Keratinocyte (primary cell): ENCODE results near the gene IFI27L2. TPM values are rescaled to one million over a fixed set of nuclear protein-coding genes. Genes with fewer than 3 reads are reported as not detected.

Experiments
- DNase-seq: peaks from one replicate; pipeline ENCODE4 v3.0.0-alpha.2; 2011; ENCODE audit warnings: low read depth, missing footprints, low spot score
- FAIRE-seq: peaks from 2 replicates; lab custom pipeline; 2011; peaks lifted over from hg19 to GRCh38; lab: Jason Lieb, UNC
- H2AFZ ChIP-seq: 2 replicates; pipeline ENCODE4 v1.6.0; 2012; ENCODE audit warnings: low read length, control low read depth, inconsistent platforms; ENCODE audit not compliant: control insufficient read depth
- H3K27ac ChIP-seq: 2 replicates; pipeline ENCODE4 v1.5.1; 2011; ENCODE audit warnings: low read length; ENCODE audit not compliant: control insufficient read depth, insufficient read depth
- H3K27me3 ChIP-seq: 3 replicates; pipeline ENCODE4 v1.6.0; 2011; ENCODE audit warnings: low read length; ENCODE audit not compliant: control insufficient read depth, insufficient read depth; ENCODE audit errors: extremely low read depth
- H3K36me3 ChIP-seq, 2 experiments: 2 replicates in 1 of 2; 3 replicates in 1 of 2; pipeline ENCODE4 v1.5.1; 2011; ENCODE audit warnings: low read length in 2 of 2, mild to moderate bottlenecking in 1 of 2; ENCODE audit not compliant: control insufficient read depth in 2 of 2, insufficient read depth in 2 of 2; ENCODE audit errors: extremely low read depth in 1 of 2
- H3K4me1 ChIP-seq: 3 replicates; pipeline ENCODE4 v1.5.1; 2011; ENCODE audit warnings: low read length; ENCODE audit not compliant: control insufficient read depth, insufficient read depth; ENCODE audit errors: extremely low read depth
- H3K4me2 ChIP-seq: 3 replicates; pipeline ENCODE4 v1.6.0; 2011; ENCODE audit warnings: low read depth, low read length; ENCODE audit not compliant: control insufficient read depth, insufficient read depth; ENCODE audit errors: extremely low read depth
- H3K4me3 ChIP-seq, 3 experiments: fragments of 200-600 bp in 1 of 3; sonication (generic) in 1 of 3; 2 replicates in 2 of 3; 3 replicates in 1 of 3; pipeline ENCODE4 v1.5.1; 2011 to 2016; ENCODE audit warnings: low read length in 3 of 3, mild to moderate bottlenecking in 3 of 3, control low read depth in 2 of 3, inconsistent platforms in 1 of 3, low read depth in 1 of 3, mixed read lengths in 1 of 3, mixed run types in 1 of 3, moderate library complexity in 1 of 3; ENCODE audit not compliant: control insufficient read depth in 2 of 3, insufficient read depth in 2 of 3; ENCODE audit errors: extremely low read depth in 1 of 3
- H3K79me2 ChIP-seq: 2 replicates; pipeline ENCODE4 v1.6.0; 2012; ENCODE audit warnings: low read length; ENCODE audit not compliant: control insufficient read depth, insufficient read depth
- H3K9ac ChIP-seq: 3 replicates; pipeline ENCODE4 v1.6.0; 2011; ENCODE audit warnings: low read length; ENCODE audit not compliant: control insufficient read depth, insufficient read depth; ENCODE audit errors: extremely low read depth
- H3K9me1 ChIP-seq: 3 replicates; pipeline ENCODE4 v1.6.0; 2011; ENCODE audit warnings: low read length; ENCODE audit not compliant: control insufficient read depth, insufficient read depth; ENCODE audit errors: extremely low read depth
- H3K9me3 ChIP-seq: 2 replicates; pipeline ENCODE4 v1.5.1; 2012; ENCODE audit warnings: low read depth, low read length; ENCODE audit not compliant: control insufficient read depth
- H4K20me1 ChIP-seq: 3 replicates; pipeline ENCODE4 v1.6.0; 2011; ENCODE audit warnings: low read length; ENCODE audit not compliant: control insufficient read depth, insufficient read depth; ENCODE audit errors: extremely low read depth
- EZH2 ChIP-seq: IDR thresholded peaks from one replicate; pipeline ENCODE4 v1.6.1; 2012; ENCODE audit warnings: inconsistent platforms, mild to moderate bottlenecking, low read length, moderate library complexity
- dilution Hi-C: fragments of 300-500 bp; cut with MboI; formaldehyde crosslinking; loops from one replicate; pipeline ENCODE4 v1.7.0; 2020; ENCODE audit warnings: low sequenced_read_pairs; ENCODE audit not compliant: extremely low pct_ligation_motif_present
- polyA plus RNA-seq, 5 experiments: library from polyadenylated mRNA; depleted of rRNA in 3 of 5; stranded (reverse) in 3 of 5; stranded (forward) in 1 of 5; unstranded in 1 of 5; fragments of >200 nt; gene quantifications; 1 replicate in 1 of 5; 2 replicates in 3 of 5; 3 replicates in 1 of 5; pipeline versions ENCODE4 v1.2.1 to v1.2.3, GENCODE V29; 2011 to 2012; ENCODE audit warnings: missing spikeins in 2 of 5, low read depth in 1 of 5, low replicate concordance in 1 of 5
- TF ChIP-seq, protein P1 (sequence below), 3 experiments: IDR thresholded peaks in 1 of 3; conservative IDR thresholded peaks in 1 of 3; optimal IDR thresholded peaks in 1 of 3; 2 replicates in 2 of 3; 3 replicates in 1 of 3; pipeline versions ENCODE3 to v1.5.1; 2011; ENCODE audit warnings: low read length in 3 of 3, mild to moderate bottlenecking in 3 of 3, moderate library complexity in 2 of 3, control low read depth in 1 of 3, inconsistent platforms in 1 of 3; ENCODE audit not compliant: insufficient read depth in 2 of 3; ENCODE audit errors: extremely low read depth in 1 of 3

IFI27L2 gene
- polyA plus RNA-seq, 1 donor (not counting 4 experiments of a cell fraction or from before 2014, with no cell fraction given), result 67.5 TPM

GRCh38 chr14:94132285-94132887 is 3.0 kb upstream of the IFI27L2 start:
- Histone ChIP-seq H2AFZ (no peak overlapping the region), H3K9ac (no peak overlapping the region), H3K4me1 (peaks cover 16% of the 10 kb centered on the region), H3K27me3 (no peaks in the 10 kb centered on the region), H3K4me3 (no peak overlapping the region), H4K20me1 (no peaks in the 10 kb centered on the region), H3K36me3 (peaks cover 0 to 6% of the 10 kb centered on the region in 2 experiments), H3K9me3 (no peaks in the 10 kb centered on the region), H3K79me2 (no peaks in the 10 kb centered on the region), H3K9me1 (no peaks in the 10 kb centered on the region), H3K27ac (no peak overlapping the region), H3K4me2 (no peak overlapping the region)
- FAIRE-seq (peak; percentile 57), DNase-seq (no peak)
- dilution Hi-C loops, result no loop called here
- TF ChIP-seq, protein P1, sequence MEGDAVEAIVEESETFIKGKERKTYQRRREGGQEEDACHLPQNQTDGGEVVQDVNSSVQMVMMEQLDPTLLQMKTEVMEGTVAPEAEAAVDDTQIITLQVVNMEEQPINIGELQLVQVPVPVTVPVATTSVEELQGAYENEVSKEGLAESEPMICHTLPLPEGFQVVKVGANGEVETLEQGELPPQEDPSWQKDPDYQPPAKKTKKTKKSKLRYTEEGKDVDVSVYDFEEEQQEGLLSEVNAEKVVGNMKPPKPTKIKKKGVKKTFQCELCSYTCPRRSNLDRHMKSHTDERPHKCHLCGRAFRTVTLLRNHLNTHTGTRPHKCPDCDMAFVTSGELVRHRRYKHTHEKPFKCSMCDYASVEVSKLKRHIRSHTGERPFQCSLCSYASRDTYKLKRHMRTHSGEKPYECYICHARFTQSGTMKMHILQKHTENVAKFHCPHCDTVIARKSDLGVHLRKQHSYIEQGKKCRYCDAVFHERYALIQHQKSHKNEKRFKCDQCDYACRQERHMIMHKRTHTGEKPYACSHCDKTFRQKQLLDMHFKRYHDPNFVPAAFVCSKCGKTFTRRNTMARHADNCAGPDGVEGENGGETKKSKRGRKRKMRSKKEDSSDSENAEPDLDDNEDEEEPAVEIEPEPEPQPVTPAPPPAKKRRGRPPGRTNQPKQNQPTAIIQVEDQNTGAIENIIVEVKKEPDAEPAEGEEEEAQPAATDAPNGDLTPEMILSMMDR (optimal IDR thresholded peaks at IDR 0.05 in 1 of 3, IDR thresholded peaks at IDR 0.05 in 1 of 3, conservative IDR thresholded peaks at IDR 0.05 in 1 of 3; ENCODE audit: extremely low read depth in 1 of 3, insufficient read depth in 2 of 3, low read length in 3 of 3), result peak; percentile 38 to 61 (median 55)
- TF ChIP-seq EZH2, result no peak

DNA sequence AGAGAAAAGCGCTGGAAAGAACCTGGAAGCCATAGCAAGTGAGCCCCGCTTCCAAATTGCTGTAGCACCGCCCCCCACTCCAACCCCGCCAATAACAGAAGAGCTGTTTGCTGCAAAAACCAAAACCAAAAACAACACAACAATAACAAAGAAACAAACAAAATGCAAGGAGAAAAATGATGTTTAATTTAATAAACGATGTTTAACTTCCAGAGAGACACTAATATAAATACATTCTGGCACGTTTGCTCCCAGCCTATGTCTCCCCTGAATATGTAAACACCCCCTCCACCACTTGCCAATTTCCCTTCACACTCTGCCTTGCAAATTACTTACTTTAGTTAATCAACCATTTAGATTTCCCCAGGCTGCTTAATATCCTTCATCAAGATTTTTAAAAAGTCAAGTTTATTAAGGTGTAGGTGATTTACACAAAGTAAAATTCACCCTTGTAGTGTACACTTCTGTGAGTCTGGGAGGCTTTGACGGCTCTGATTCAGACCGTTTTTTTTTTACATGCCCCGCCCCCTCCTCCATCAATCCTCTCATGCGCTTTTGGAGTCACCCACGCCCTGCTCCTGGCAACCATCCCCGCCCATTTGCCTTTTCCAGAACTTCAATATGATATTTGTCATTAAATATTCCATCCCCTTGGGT is 482 bp upstream of the IFI27L2 start:
- Histone ChIP-seq H4K20me1 (no peaks in the 10 kb centered on the region), H3K4me3 (peak overlapping the region; percentile 74 to 86 (median 85)), H3K27ac (no peak overlapping the region), H3K9me3 (no peaks in the 10 kb centered on the region), H3K36me3 (peaks cover 0 to 12% of the 10 kb centered on the region in 2 experiments), H3K9ac (peak overlapping the region; percentile 75), H2AFZ (peak overlapping the region; percentile 85), H3K4me2 (peak overlapping the region; percentile 98), H3K79me2 (no peaks in the 10 kb centered on the region), H3K4me1 (peaks cover 16% of the 10 kb centered on the region), H3K9me1 (no peaks in the 10 kb centered on the region), H3K27me3 (no peaks in the 10 kb centered on the region)
- DNase-seq (no peak), FAIRE-seq (no peak)
- no peak for TF ChIP-seq EZH2
- TF ChIP-seq, protein P1 (optimal IDR thresholded peaks at IDR 0.05 in 1 of 3, IDR thresholded peaks at IDR 0.05 in 1 of 3, conservative IDR thresholded peaks at IDR 0.05 in 1 of 3; ENCODE audit: extremely low read depth in 1 of 3, insufficient read depth in 2 of 3, low read length in 3 of 3), result no peak
- dilution Hi-C loops, result no loop called here
